SK-N-SH (cell line): ENCODE results near the gene ZNF580. TPM values are rescaled to one million over a fixed set of nuclear protein-coding genes. Genes with fewer than 3 reads are reported as not detected.
A peak's percentile ranks its signal among the peaks of the same experiment; 100 is the strongest.

Experiments
- CTCF ChIA-PET: fragments of 300-600, 350-600 bp; formaldehyde crosslinking; extraction: SDS; loops from one replicate; lab custom pipeline; 2021; lab: Yijun Ruan, JAX
- POLR2A ChIA-PET: fragments of 350-600 bp; sonication (Branson Sonifier 250); formaldehyde crosslinking; extraction: SDS; loops from one replicate; lab custom pipeline; 2020; ENCODE audit warnings: antibody characterized with exemption, inconsistent platforms; lab: Yijun Ruan, JAX
- DNase-seq: peaks from one replicate; pipeline ENCODE4 v3.0.0; 2012
- H2AFZ ChIP-seq: fragments of 200-600 bp; sonication (generic); 2 replicates; pipeline ENCODE4 v1.8.1; 2016; ENCODE audit warnings: antibody characterized with exemption, mild to moderate bottlenecking, low read depth
- H3F3A ChIP-seq: fragments of 200-600 bp; sonication (generic); replicated peaks from 2 replicates; pipeline ENCODE3; 2016; ENCODE audit warnings: antibody characterized with exemption, mild to moderate bottlenecking; ENCODE audit not compliant: insufficient read depth
- H3K27ac ChIP-seq, 2 experiments: fragments of 200-500 bp in 1 of 2; fragments of 200-600 bp in 1 of 2; sonication (Bioruptor generic) in 1 of 2; sonication (generic), shearing (Covaris generic) in 1 of 2; 2 replicates each; pipeline versions ENCODE4 v1.5.1 to v1.6.1; 2014 to 2016; ENCODE audit warnings: low read depth in 2 of 2, inconsistent platforms in 1 of 2, low read length in 1 of 2, mild to moderate bottlenecking in 1 of 2, mixed read lengths in 1 of 2
- H3K27me3 ChIP-seq: fragments of 200-600 bp; sonication (generic), shearing (Covaris generic); 2 replicates; pipeline ENCODE4 v1.6.1; 2016; ENCODE audit warnings: mixed run types; ENCODE audit not compliant: insufficient read depth
- H3K36me3 ChIP-seq, 2 experiments: fragments of 200-500 bp in 1 of 2; fragments of 200-600 bp in 1 of 2; sonication (Bioruptor generic) in 1 of 2; sonication (generic) in 1 of 2; replicated peaks in 1 of 2; 2 replicates each; pipeline versions ENCODE3 to v1.5.1; 2014 to 2016; ENCODE audit warnings: low read length in 1 of 2, mild to moderate bottlenecking in 1 of 2; ENCODE audit not compliant: insufficient read depth in 2 of 2, control insufficient read depth in 1 of 2
- H3K4me1 ChIP-seq, 2 experiments: fragments of 200-500 bp in 1 of 2; fragments of 200-600 bp in 1 of 2; sonication (Bioruptor generic) in 1 of 2; sonication (generic), shearing (Covaris generic) in 1 of 2; 2 replicates each; pipeline versions ENCODE4 v1.5.1 to v1.6.1; 2014 to 2016; ENCODE audit warnings: low read depth in 1 of 2, low read length in 1 of 2, mixed run types in 1 of 2; ENCODE audit not compliant: insufficient read depth in 2 of 2, control insufficient read depth in 1 of 2
- H3K4me2 ChIP-seq: fragments of 200-600 bp; sonication (generic), shearing (Covaris generic); 2 replicates; pipeline ENCODE4 v1.6.1; 2017; ENCODE audit warnings: mixed run types
- H3K4me3 ChIP-seq, 2 experiments: fragments of 200-500 bp in 1 of 2; fragments of 200-600 bp in 1 of 2; sonication (Bioruptor generic) in 1 of 2; sonication (generic), shearing (Covaris generic) in 1 of 2; 2 replicates each; pipeline versions ENCODE4 v1.5.1 to v1.8.1; 2014 to 2016; ENCODE audit warnings: low read depth in 2 of 2, inconsistent platforms in 1 of 2, low read length in 1 of 2, mild to moderate bottlenecking in 1 of 2, mixed read lengths in 1 of 2, moderate library complexity in 1 of 2
- H3K79me2 ChIP-seq: fragments of 200-600 bp; sonication (generic); 2 replicates; pipeline ENCODE4 v1.8.1; 2017; ENCODE audit warnings: mild to moderate bottlenecking; ENCODE audit not compliant: insufficient read depth
- H3K9ac ChIP-seq: fragments of 200-600 bp; sonication (generic); 2 replicates; pipeline ENCODE4 v1.6.1; 2017; ENCODE audit warnings: mixed run types
- H3K9me2 ChIP-seq: fragments of 200-600 bp; sonication (generic); 2 replicates; pipeline ENCODE4 v1.6.1; 2017; ENCODE audit warnings: mixed run types
- H3K9me3 ChIP-seq: fragments of 200-600 bp; sonication (generic); 2 replicates; pipeline ENCODE4 v1.6.1; 2017; ENCODE audit warnings: mixed run types, mild to moderate bottlenecking, moderate library complexity
- H4K20me1 ChIP-seq: fragments of 200-600 bp; sonication (generic); 2 replicates; pipeline ENCODE4 v1.6.1; 2017; ENCODE audit warnings: mild to moderate bottlenecking, mixed run types; ENCODE audit not compliant: insufficient read depth
- ELF1 ChIP-seq: IDR thresholded peaks from 2 replicates; pipeline ENCODE4 v1.4.0; 2012
- EP300 ChIP-seq, 2 experiments: IDR thresholded peaks; 2 replicates each; pipeline versions ENCODE4 v1.4.0 to v1.6.1; 2012; ENCODE audit warnings: borderline replicate concordance in 1 of 2, low read depth in 1 of 2, low read length in 1 of 2
- EZH2phosphoT487 ChIP-seq: fragments of 200-600 bp; sonication (generic); IDR thresholded peaks from 2 replicates; pipeline ENCODE4 v1.6.1; 2017; ENCODE audit warnings: low read depth, mixed run types, mild to moderate bottlenecking, antibody characterized with exemption, moderate library complexity, borderline replicate concordance
- FOSL2 ChIP-seq: IDR thresholded peaks from 2 replicates; pipeline ENCODE4 v1.4.0; 2012; ENCODE audit warnings: low read depth, mild to moderate bottlenecking, moderate library complexity, borderline replicate concordance
- FOXJ3 ChIP-seq: sonication (generic); formaldehyde crosslinking; IDR thresholded peaks from 2 replicates; pipeline ENCODE4 v1.5.1; 2020; ENCODE audit warnings: mild to moderate bottlenecking, missing genetic modification reagents
- FOXM1 ChIP-seq: IDR thresholded peaks from 2 replicates; pipeline ENCODE4 v1.4.0; 2012; ENCODE audit warnings: low read depth, mild to moderate bottlenecking
- GABPA ChIP-seq: IDR thresholded peaks from 2 replicates; pipeline ENCODE4 v1.4.0; 2012; ENCODE audit warnings: low read depth, mild to moderate bottlenecking
- GATA2 ChIP-seq: sonication (generic); formaldehyde crosslinking; IDR thresholded peaks from 2 replicates; pipeline ENCODE4 v1.5.0; 2020; ENCODE audit warnings: mild to moderate bottlenecking, missing genetic modification reagents
- JUND ChIP-seq: IDR thresholded peaks from 2 replicates; pipeline ENCODE4 v1.4.0; 2012
- MXI1 ChIP-seq: IDR thresholded peaks from 2 replicates; pipeline ENCODE4 v1.6.1; 2012; ENCODE audit warnings: mild to moderate bottlenecking, low read depth, low read length, improper control_type of control experiment
- NFIC ChIP-seq: IDR thresholded peaks from 2 replicates; pipeline ENCODE4 v1.4.0; 2012; ENCODE audit warnings: borderline replicate concordance
- NRF1 ChIP-seq: IDR thresholded peaks from 2 replicates; pipeline ENCODE4 v1.6.1; 2012; ENCODE audit warnings: low read depth, mild to moderate bottlenecking, low read length
- RCOR1 ChIP-seq: fragments of 150-350 bp; IDR thresholded peaks from 2 replicates; pipeline ENCODE4 v1.6.1; 2017; ENCODE audit warnings: antibody characterized with exemption, low read length
- SIN3A ChIP-seq: IDR thresholded peaks from 2 replicates; pipeline ENCODE4 v1.6.1; 2012; ENCODE audit warnings: low read depth, mild to moderate bottlenecking, low read length, moderate library complexity, borderline replicate concordance
- TAF1 ChIP-seq: IDR thresholded peaks from 2 replicates; pipeline ENCODE4 v1.6.1; 2012; ENCODE audit warnings: low read depth, mild to moderate bottlenecking, low read length, moderate library complexity, borderline replicate concordance
- TCF12 ChIP-seq: IDR thresholded peaks from 2 replicates; pipeline ENCODE4 v1.4.0; 2012
- ZBTB33 ChIP-seq: IDR thresholded peaks from 2 replicates; pipeline ENCODE4 v1.4.0; 2012; ENCODE audit warnings: low read depth, borderline replicate concordance
- WGBS: methylation state at CpG from one replicate; pipeline ENCODE4 v1.1.6; 2017; ENCODE audit warnings: low lambda C conversion rate; 5-methylcytosine and 5-hydroxymethylcytosine counted together
- polyA plus RNA-seq, 3 experiments: library from polyadenylated mRNA; depleted of rRNA; stranded (reverse); fragments of >200 nt; gene quantifications; 2 replicates each; pipeline ENCODE4 v1.2.3, GENCODE V29; 2012
- TF ChIP-seq, protein P1 (sequence below): fragments of 200-600 bp; sonication (generic); IDR thresholded peaks from 2 replicates; pipeline ENCODE4 v1.6.1; 2017; ENCODE audit warnings: antibody characterized with exemption, mild to moderate bottlenecking, moderate library complexity

Gene ZNF580
- polyA plus RNA-seq, 1 of the 3 experiments (the other 2 are of a cell fraction), result 21.9 TPM

DNA sequence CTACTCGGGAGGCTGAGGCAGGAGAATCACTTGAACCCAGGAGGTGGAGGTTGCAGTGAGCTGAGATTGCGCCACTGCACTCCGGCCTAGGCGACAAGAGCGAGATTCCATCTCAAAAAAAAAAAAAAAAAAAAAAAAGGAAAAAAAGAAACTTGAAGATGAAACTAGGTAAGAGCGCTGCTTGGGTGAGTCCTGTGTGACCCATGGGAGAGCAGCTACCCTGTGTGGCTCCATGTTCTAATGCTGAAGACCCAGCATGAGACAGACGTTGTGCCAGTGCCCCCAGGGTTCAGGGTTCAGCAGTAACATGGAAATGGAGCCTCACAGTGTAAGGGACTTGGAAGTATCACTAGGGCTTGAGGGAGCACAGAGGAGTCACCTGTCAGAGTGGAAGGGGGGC, 22.4 kb upstream of the ZNF580 start:
- Histone ChIP-seq H3K79me2 (peaks cover 7% of the 10 kb centered on the region; the same call in 1 of the 2 replicates), H3K27me3 (no peaks in the 10 kb centered on the region), H4K20me1 (no peaks in the 10 kb centered on the region), H3K9me3 (no peaks in the 10 kb centered on the region), H2AFZ (no peak overlapping the region), H3K4me2 (no peak overlapping the region), H3K27ac (no peak overlapping the region), H3K9ac (no peak overlapping the region), H3F3A (peaks cover 12% of the 10 kb centered on the region), H3K4me1 (no peaks in the 10 kb centered on the region), H3K36me3 (peaks cover 0 to 32% of the 10 kb centered on the region in 2 experiments), H3K9me2 (no peaks in the 10 kb centered on the region), H3K4me3 (no peak overlapping the region)
- WGBS, result 93% methylated on average over 7 of the region's 7 CpGs
- TF ChIP-seq, protein P1, sequence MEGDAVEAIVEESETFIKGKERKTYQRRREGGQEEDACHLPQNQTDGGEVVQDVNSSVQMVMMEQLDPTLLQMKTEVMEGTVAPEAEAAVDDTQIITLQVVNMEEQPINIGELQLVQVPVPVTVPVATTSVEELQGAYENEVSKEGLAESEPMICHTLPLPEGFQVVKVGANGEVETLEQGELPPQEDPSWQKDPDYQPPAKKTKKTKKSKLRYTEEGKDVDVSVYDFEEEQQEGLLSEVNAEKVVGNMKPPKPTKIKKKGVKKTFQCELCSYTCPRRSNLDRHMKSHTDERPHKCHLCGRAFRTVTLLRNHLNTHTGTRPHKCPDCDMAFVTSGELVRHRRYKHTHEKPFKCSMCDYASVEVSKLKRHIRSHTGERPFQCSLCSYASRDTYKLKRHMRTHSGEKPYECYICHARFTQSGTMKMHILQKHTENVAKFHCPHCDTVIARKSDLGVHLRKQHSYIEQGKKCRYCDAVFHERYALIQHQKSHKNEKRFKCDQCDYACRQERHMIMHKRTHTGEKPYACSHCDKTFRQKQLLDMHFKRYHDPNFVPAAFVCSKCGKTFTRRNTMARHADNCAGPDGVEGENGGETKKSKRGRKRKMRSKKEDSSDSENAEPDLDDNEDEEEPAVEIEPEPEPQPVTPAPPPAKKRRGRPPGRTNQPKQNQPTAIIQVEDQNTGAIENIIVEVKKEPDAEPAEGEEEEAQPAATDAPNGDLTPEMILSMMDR, result no peak
- TF ChIP-seq FOXJ3 (CRISPR knock-in tag) (no peak), JUND (0 out of 2 replicates have a peak, but pooled peaks have one; percentile 6), NRF1 (no peak), EP300 (IDR thresholded peaks at IDR 0.05; ENCODE audit: borderline replicate concordance in 1 of 2, low read depth in 1 of 2, low read length in 1 of 2) (no peak), SIN3A (no peak), GATA2 (CRISPR knock-in tag) (no peak)
- DNase-seq, result no peak
- POLR2A ChIA-PET, result interaction anchor here (3.1 kb wide), 1 partner anchor 12 kb away, joined by 10 read pairs; the partner anchor contains the start of gene ZNF865
- CTCF ChIA-PET, result interaction anchor here (1.4 to 6.7 kb wide), 3 partner anchors 12 to 477 kb away, joined by 3 to 40 read pairs (median 4); no protein-coding TSS in a partner anchor

- Histone ChIP-seq H3K9me2 (no peaks in the 10 kb centered on the region), H3K27me3 (no peaks in the 10 kb centered on the region), H3K4me2 (no peak overlapping the region), H4K20me1 (no peaks in the 10 kb centered on the region), H3K4me3 (no peak overlapping the region), H3K9ac (no peak overlapping the region), H3K9me3 (no peaks in the 10 kb centered on the region), H3K79me2 (peaks cover 11% of the 10 kb centered on the region; the same call in 1 of the 2 replicates), H3K36me3 (peaks cover 0 to 29% of the 10 kb centered on the region in 2 experiments), H3F3A (peaks cover 12% of the 10 kb centered on the region), H3K4me1 (peaks cover 0 to 2% of the 10 kb centered on the region in 2 experiments; a peak in 1 of 4 replicates), H3K27ac (no peak overlapping the region), H2AFZ (no peak overlapping the region)
- DNase-seq, result no peak
- ChIA-PET POLR2A (interaction anchor here (1.0 to 3.1 kb wide), 2 partner anchors 11 to 13 kb away, joined by 5 to 10 read pairs; partner anchors contain the start of gene ZNF865), CTCF (interaction anchor here (1.2 to 6.7 kb wide), 4 partner anchors 10 to 478 kb away, joined by 3 to 40 read pairs (median 4); no protein-coding TSS in a partner anchor)
- 95% methylated on average over 3 of the region's 3 CpGs for WGBS
- TF ChIP-seq TAF1 (no peak), TCF12 (no peak), RCOR1 (no peak), MXI1 (no peak), ZBTB33 (no peak), FOSL2 (no peak), SIN3A (no peak), FOXM1 (no peak), GABPA (no peak), NFIC (no peak), EZH2phosphoT487 (no peak), ELF1 (no peak), JUND (no peak), EP300 (IDR thresholded peaks at IDR 0.05; ENCODE audit: borderline replicate concordance in 1 of 2, low read depth in 1 of 2, low read length in 1 of 2) (no peak)
These were observed 21.5 kb upstream of the ZNF580 start for GRCh38 chr19:55619286-55619685.
